ENCODE results near the gene FBXW8. TPM values are rescaled to one million over a fixed set of nuclear protein-coding genes. Genes with fewer than 3 reads are reported as not detected.

FBXW8 gene
- total RNA-seq, 1 donor from 2014 or later = 5.8 TPM

DNA sequence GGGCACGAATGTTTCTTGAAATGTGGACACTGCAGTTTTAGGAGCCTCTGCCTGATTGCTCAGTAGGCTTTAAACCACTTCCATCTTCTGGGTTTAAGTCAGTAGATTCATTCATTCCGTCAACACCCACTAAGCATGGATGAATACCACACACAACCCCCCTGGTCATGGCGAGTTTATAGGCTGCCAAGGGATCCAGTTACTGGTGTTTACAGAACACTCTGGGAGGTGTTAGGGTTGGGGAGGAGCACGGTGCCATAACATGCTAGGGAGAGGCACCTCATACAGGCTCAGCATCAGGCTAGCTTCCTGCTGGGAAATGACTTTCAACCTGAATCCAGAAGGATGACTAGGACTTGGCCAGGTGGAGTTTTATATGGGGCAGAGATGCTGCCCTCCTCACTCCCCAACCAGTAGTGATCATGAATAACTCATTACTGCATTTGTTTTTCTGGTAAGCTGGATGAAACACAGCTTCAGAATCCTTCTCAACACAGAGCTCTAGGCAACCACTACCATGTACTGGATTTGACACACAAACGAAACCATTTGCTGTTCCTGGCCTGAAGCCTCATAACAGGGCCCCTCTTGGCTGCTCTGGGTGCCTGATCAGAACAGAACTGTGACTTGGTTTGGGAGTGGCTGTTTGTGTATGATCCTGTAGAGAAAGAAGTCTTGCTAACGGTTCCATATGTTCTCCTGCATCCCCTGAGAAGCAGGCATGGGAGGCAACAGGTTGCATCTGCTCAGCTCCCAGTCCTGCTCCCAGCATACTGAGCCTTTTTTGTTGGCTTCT is 47.9 kb downstream of the FBXW8 start:
- FAIRE-seq = no peak

DNA sequence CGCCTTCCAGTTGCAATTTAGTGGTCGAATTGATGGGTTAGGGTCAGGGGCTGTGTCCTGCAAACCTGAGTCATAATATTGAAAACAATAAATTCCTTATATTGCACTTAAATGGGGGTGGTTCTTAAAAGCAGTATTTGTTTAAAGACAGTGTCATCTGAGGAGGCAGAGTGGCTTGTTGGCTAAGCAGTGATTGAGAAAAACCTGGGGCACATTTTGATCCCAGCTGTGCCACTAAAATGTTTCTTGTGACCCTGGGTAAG is 48.4 kb downstream of the FBXW8 start:
- DNase-seq (ENCODE audit: low read depth) (no peak), FAIRE-seq (no peak)
- Histone ChIP-seq H3K36me3 (ENCODE audit: control insufficient read depth, insufficient read depth, low read length) (no peaks in the 10 kb centered on the region), H3K27me3 (ENCODE audit: control insufficient read depth, insufficient read depth, low read length) (no peaks in the 10 kb centered on the region), H3K4me3 (ENCODE audit: low read depth, low read length) (no peak overlapping the region)
- TF ChIP-seq, protein P1, sequence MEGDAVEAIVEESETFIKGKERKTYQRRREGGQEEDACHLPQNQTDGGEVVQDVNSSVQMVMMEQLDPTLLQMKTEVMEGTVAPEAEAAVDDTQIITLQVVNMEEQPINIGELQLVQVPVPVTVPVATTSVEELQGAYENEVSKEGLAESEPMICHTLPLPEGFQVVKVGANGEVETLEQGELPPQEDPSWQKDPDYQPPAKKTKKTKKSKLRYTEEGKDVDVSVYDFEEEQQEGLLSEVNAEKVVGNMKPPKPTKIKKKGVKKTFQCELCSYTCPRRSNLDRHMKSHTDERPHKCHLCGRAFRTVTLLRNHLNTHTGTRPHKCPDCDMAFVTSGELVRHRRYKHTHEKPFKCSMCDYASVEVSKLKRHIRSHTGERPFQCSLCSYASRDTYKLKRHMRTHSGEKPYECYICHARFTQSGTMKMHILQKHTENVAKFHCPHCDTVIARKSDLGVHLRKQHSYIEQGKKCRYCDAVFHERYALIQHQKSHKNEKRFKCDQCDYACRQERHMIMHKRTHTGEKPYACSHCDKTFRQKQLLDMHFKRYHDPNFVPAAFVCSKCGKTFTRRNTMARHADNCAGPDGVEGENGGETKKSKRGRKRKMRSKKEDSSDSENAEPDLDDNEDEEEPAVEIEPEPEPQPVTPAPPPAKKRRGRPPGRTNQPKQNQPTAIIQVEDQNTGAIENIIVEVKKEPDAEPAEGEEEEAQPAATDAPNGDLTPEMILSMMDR (IDR thresholded peaks at IDR 0.05; ENCODE audit: insufficient read depth, low read length, severe bottlenecking) = no peak

More for the DNA sequence above, 47.9 kb downstream of the FBXW8 start:
- no peak overlapping the region for H3K4me3 ChIP-seq (ENCODE audit: low read depth, low read length)
- TF ChIP-seq, protein P1 (IDR thresholded peaks at IDR 0.05; ENCODE audit: insufficient read depth, low read length, severe bottlenecking) = no peak
- no peaks in the 10 kb centered on the region for H3K27me3 ChIP-seq (ENCODE audit: control insufficient read depth, insufficient read depth, low read length)
- no peaks in the 10 kb centered on the region for H3K36me3 ChIP-seq (ENCODE audit: control insufficient read depth, insufficient read depth, low read length)
- no peak for DNase-seq (ENCODE audit: low read depth)

DNA sequence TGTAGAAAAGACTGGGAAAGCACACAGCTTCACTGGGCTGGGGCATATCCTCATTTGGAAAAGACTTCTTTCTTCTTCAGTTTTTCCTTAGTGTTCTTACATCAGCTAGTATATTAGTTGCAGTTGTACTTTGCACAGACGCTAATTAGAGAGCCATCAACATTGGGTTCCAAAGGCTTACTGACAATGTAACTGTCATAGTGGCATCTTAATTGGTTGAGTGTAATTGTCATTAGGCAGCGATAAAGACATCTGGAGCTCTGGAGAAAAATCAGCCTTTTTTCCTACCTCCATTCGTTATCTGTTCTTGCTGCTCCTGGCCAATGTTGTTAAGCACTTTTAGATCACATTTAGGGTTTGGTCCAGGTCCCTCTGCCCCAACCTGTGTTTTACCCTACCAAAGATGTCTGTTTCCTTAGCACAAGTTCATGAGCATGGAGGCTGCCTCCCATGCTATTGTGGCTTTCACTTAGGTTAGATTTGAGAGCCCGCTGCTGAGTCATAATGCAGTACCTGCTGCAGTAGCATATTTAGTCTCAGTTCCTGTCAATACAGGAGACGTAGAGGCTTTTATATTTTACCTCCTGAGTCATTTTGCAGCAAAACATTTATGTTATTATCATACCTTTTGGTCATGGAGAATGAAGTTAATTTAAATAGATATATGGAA is 49.2 kb downstream of the FBXW8 start:
- FAIRE-seq = no peak
- TF ChIP-seq, protein P1 (IDR thresholded peaks at IDR 0.05; ENCODE audit: insufficient read depth, low read length, severe bottlenecking) = no peak
- Histone ChIP-seq H3K4me3 (ENCODE audit: low read depth, low read length) (no peak overlapping the region), H3K36me3 (ENCODE audit: control insufficient read depth, insufficient read depth, low read length) (peaks cover 1% of the 10 kb centered on the region), H3K27me3 (ENCODE audit: control insufficient read depth, insufficient read depth, low read length) (no peaks in the 10 kb centered on the region)
- no peak for DNase-seq (ENCODE audit: low read depth)

DNA sequence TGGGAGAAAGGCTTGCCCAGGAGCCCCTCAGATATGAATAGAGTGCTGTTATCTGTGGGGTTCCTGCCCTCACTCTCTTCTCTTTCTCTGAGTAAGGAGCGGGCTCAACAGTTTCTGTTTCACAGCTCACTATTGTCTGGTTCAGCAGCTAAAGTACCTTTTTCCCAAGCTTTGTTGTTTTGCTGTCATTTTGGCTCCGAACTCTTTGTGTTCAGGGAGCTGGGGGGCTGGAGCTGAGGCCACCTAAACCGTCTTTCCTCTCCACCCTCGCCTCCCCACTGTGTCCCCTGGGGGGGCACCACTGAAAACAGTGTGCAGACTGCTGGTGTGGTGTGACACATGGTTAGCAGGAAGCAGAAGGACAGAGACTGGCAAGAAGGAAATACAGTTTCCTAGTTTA is 51.4 kb downstream of the FBXW8 start:
- peaks cover 4% of the 10 kb centered on the region for H3K36me3 ChIP-seq (ENCODE audit: control insufficient read depth, insufficient read depth, low read length)
- TF ChIP-seq, protein P1 (IDR thresholded peaks at IDR 0.05; ENCODE audit: insufficient read depth, low read length, severe bottlenecking) = no peak
- no peak overlapping the region for H3K4me3 ChIP-seq (ENCODE audit: low read depth, low read length)
- no peak for FAIRE-seq
- no peak for DNase-seq (ENCODE audit: low read depth)
- no peaks in the 10 kb centered on the region for H3K27me3 ChIP-seq (ENCODE audit: control insufficient read depth, insufficient read depth, low read length)

DNA sequence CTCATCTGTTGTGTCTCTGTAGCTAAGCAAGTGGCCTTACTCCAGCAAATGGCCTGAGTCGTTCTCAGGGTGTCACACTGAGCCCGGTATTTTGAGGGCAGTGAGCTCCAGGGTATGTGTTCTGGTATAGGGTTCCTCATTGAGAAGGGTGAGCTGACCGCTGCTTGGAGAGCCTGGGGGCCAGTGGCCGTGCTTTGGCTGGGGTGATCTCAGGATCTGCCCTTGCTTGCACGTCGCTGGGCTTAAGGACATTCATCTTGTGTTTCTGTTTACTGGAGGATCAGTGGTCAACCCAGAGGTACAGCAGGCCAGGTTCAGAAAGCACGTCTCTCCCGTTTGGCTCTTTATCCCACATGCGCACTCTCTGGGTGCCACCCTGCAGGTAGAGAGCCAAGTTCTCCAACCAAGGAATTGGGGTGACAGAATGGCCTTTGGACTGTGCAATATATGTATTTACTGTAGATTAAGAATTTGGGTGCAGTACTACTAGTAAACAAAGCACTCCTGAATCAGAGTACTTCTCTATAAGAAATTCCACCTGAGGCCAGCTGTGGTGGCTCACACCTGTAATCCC is 52.1 kb downstream of the FBXW8 start:
- FAIRE-seq = no peak

More for the DNA sequence above, 52.1 kb downstream of the FBXW8 start:
- H3K4me3 ChIP-seq (ENCODE audit: low read depth, low read length) = no peak overlapping the region
- no peaks in the 10 kb centered on the region for H3K27me3 ChIP-seq (ENCODE audit: control insufficient read depth, insufficient read depth, low read length)
- no peak for DNase-seq (ENCODE audit: low read depth)
- TF ChIP-seq, protein P1 (IDR thresholded peaks at IDR 0.05; ENCODE audit: insufficient read depth, low read length, severe bottlenecking) = no peak
- H3K36me3 ChIP-seq (ENCODE audit: control insufficient read depth, insufficient read depth, low read length) = peaks cover 4% of the 10 kb centered on the region

Data from bronchial epithelial cell (primary cell).